ENCODE measurements around the gene OGG1.

The OGG1 gene

GRCh38 chr3:9749645-9750555, at the start of gene OGG1:
TSS of gene OGG1 (plus strand) at chr3:9749952. CDS start at chr3:9750287, 335 bp downstream.
- TF ChIP-seq POLR2A (IDR thresholded peaks at IDR 0.05; ENCODE audit: low read length) (peak; percentile 71), GATA1 (IDR thresholded peaks at IDR 0.05; ENCODE audit: low read depth, low read length) (no peak)

GRCh38 chr3:9700536-9700935, 49.2 kb upstream of the OGG1 start:
- no peak for DNase-seq
- TF ChIP-seq POLR2A (IDR thresholded peaks at IDR 0.05; ENCODE audit: low read length) (no peak), GATA1 (IDR thresholded peaks at IDR 0.05; ENCODE audit: low read depth, low read length) (no peak)

More at GRCh38 chr3:9749645-9750555, at the start of gene OGG1:
- DNase-seq: peak; percentile 98 to 99

GRCh38 chr3:9701006-9701405, 48.7 kb upstream of the OGG1 start:
- DNase-seq: no peak
- no peak for TF ChIP-seq GATA1 (IDR thresholded peaks at IDR 0.05; ENCODE audit: low read depth, low read length)
- no peak for TF ChIP-seq POLR2A (IDR thresholded peaks at IDR 0.05; ENCODE audit: low read length)

GRCh38 chr3:9701711-9702110, 48.0 kb upstream of the OGG1 start:
- DNase-seq: no peak
- TF ChIP-seq GATA1 (IDR thresholded peaks at IDR 0.05; ENCODE audit: low read depth, low read length): no peak
- TF ChIP-seq POLR2A (IDR thresholded peaks at IDR 0.05; ENCODE audit: low read length): no peak

GRCh38 chr3:9703240-9703639, 46.5 kb upstream of the OGG1 start:
- DNase-seq: no peak
- TF ChIP-seq POLR2A (IDR thresholded peaks at IDR 0.05; ENCODE audit: low read length) (no peak), GATA1 (IDR thresholded peaks at IDR 0.05; ENCODE audit: low read depth, low read length) (no peak)

GRCh38 chr3:9703736-9704346, 45.9 kb upstream of the OGG1 start, which contains the start of gene CPNE9:
TSS of gene CPNE9 (plus strand) at chr3:9703833. CDS start at chr3:9703997, 164 bp downstream.
- TF ChIP-seq GATA1 (IDR thresholded peaks at IDR 0.05; ENCODE audit: low read depth, low read length): no peak
- no peak for TF ChIP-seq POLR2A (IDR thresholded peaks at IDR 0.05; ENCODE audit: low read length)
- no peak for DNase-seq

- TF ChIP-seq GATA1 (IDR thresholded peaks at IDR 0.05; ENCODE audit: low read depth, low read length): no peak
- TF ChIP-seq POLR2A (IDR thresholded peaks at IDR 0.05; ENCODE audit: low read length): no peak
- peak; percentile 31 to 42 for DNase-seq
These were observed 45.1 kb upstream of the OGG1 start for GRCh38 chr3:9704347-9705322.

GRCh38 chr3:9710174-9710739, 39.5 kb upstream of the OGG1 start:
- no peak for TF ChIP-seq GATA1 (IDR thresholded peaks at IDR 0.05; ENCODE audit: low read depth, low read length)
- no peak for TF ChIP-seq POLR2A (IDR thresholded peaks at IDR 0.05; ENCODE audit: low read length)
- no peak for DNase-seq

GRCh38 chr3:9712415-9712814, 37.3 kb upstream of the OGG1 start:
- TF ChIP-seq GATA1 (IDR thresholded peaks at IDR 0.05; ENCODE audit: low read depth, low read length) (no peak), POLR2A (IDR thresholded peaks at IDR 0.05; ENCODE audit: low read length) (no peak)
- DNase-seq: no peak

- no peak for DNase-seq
- TF ChIP-seq POLR2A (IDR thresholded peaks at IDR 0.05; ENCODE audit: low read length): no peak
- no peak for TF ChIP-seq GATA1 (IDR thresholded peaks at IDR 0.05; ENCODE audit: low read depth, low read length)
These were observed 36.6 kb upstream of the OGG1 start for GRCh38 chr3:9713142-9713541.

GRCh38 chr3:9715136-9715535, 34.6 kb upstream of the OGG1 start:
- DNase-seq: peak; percentile 12 to 32

GRCh38 chr3:9715764-9716437, 33.9 kb upstream of the OGG1 start:
- TF ChIP-seq POLR2A (IDR thresholded peaks at IDR 0.05; ENCODE audit: low read length) (no peak), GATA1 (IDR thresholded peaks at IDR 0.05; ENCODE audit: low read depth, low read length) (no peak)
- DNase-seq: peak; percentile 85 to 90

More at GRCh38 chr3:9715136-9715535, 34.6 kb upstream of the OGG1 start:
- TF ChIP-seq GATA1 (IDR thresholded peaks at IDR 0.05; ENCODE audit: low read depth, low read length) (no peak), POLR2A (IDR thresholded peaks at IDR 0.05; ENCODE audit: low read length) (no peak)
